OCI-LY3 (cell line): ENCODE results near the gene BRCA2.

Experiments
- H2AFZ ChIP-seq: fragments of 200-600, 300-600 bp; shearing (Covaris generic); 2 replicates; pipeline ENCODE4 v1.6.0; 2014; ENCODE audit warnings: antibody characterized with exemption, low read depth, low read length
- H3K27ac ChIP-seq: fragments of 200-600, 300-600 bp; sonication (generic); 2 replicates; pipeline ENCODE4 v1.5.1; 2014; ENCODE audit warnings: mild to moderate bottlenecking, low read length, moderate library complexity, mixed read lengths
- H3K27me3 ChIP-seq: fragments of 200-600, 300-600 bp; sonication (generic); 2 replicates; pipeline ENCODE4 v1.6.1; 2014; ENCODE audit warnings: low read depth, low read length, mixed read lengths
- H3K36me3 ChIP-seq: fragments of 200-600, 300-600 bp; sonication (generic); replicated peaks from 2 replicates; pipeline ENCODE3; 2014; ENCODE audit warnings: low read depth, low read length, mixed read lengths
- H3K4me1 ChIP-seq: fragments of 300-600, 200-600 bp; sonication (generic); 2 replicates; pipeline ENCODE4 v1.6.1; 2014; ENCODE audit warnings: low read length, mixed read lengths
- H3K4me2 ChIP-seq: fragments of 200-600, 300-600 bp; sonication (generic); 2 replicates; pipeline ENCODE4 v1.6.1; 2014; ENCODE audit warnings: low read length, mixed read lengths
- H3K4me3 ChIP-seq: fragments of 300-600, 200-600 bp; sonication (generic); 2 replicates; pipeline ENCODE4 v1.5.1; 2014; ENCODE audit warnings: antibody characterized with exemption, mild to moderate bottlenecking, low read length, moderate library complexity
- H3K79me2 ChIP-seq: fragments of 300-600, 200-600 bp; shearing (Covaris generic); 2 replicates; pipeline ENCODE4 v1.6.1; 2014; ENCODE audit warnings: mild to moderate bottlenecking, low read length, mixed read lengths
- H3K9ac ChIP-seq: fragments of 300-600, 200-600 bp; shearing (Covaris generic); 2 replicates; pipeline ENCODE4 v1.6.0; 2014; ENCODE audit warnings: mild to moderate bottlenecking, low read length, moderate library complexity
- H3K9me3 ChIP-seq: fragments of 200-600, 300-600 bp; shearing (Covaris generic); 2 replicates; pipeline ENCODE4 v1.6.1; 2014; ENCODE audit warnings: low read length, mixed read lengths; ENCODE audit not compliant: insufficient read depth
- H4K20me1 ChIP-seq: fragments of 200-600, 300-600 bp; sonication (generic); 2 replicates; pipeline ENCODE4 v1.6.1; 2016; ENCODE audit warnings: low read length, mixed read lengths; ENCODE audit not compliant: insufficient read depth
- EZH2phosphoT487 ChIP-seq: fragments of 200-600 bp; shearing (Covaris generic); IDR thresholded peaks from 2 replicates; pipeline ENCODE4 v1.6.1; 2018; ENCODE audit warnings: antibody characterized with exemption, mixed run types, low read depth
- TF ChIP-seq, protein P1 (sequence below): fragments of 200-600, 300-600 bp; sonication (generic); IDR thresholded peaks from 2 replicates; pipeline ENCODE4 v1.5.1; 2014; ENCODE audit warnings: antibody characterized with exemption, low read length, low read depth

BRCA2 gene

DNA sequence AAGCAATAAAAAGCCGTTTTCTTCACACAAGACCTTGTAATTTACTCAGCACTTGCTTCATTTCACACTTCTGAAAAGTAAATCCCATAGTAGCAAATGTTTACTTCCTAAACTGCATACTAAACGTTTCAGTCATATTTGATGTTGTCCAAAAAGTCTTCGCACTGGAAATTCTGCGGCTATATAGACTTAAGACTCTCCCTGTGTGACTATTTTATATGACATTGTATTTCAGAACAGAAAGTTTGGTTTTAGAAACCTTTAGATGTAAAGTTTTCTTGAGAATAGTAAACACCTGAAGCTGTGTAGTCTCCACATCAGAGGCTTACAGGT is 29.7 kb upstream of the BRCA2 start:
- Histone ChIP-seq H3K27ac (no peak overlapping the region), H3K4me2 (no peak overlapping the region), H3K27me3 (no peaks in the 10 kb centered on the region), H3K4me1 (no peaks in the 10 kb centered on the region), H3K4me3 (no peak overlapping the region), H4K20me1 (no peaks in the 10 kb centered on the region), H3K36me3 (no peaks in the 10 kb centered on the region), H3K9ac (no peak overlapping the region), H3K79me2 (no peaks in the 10 kb centered on the region), H2AFZ (no peak overlapping the region), H3K9me3 (no peaks in the 10 kb centered on the region)
- TF ChIP-seq, protein P1, sequence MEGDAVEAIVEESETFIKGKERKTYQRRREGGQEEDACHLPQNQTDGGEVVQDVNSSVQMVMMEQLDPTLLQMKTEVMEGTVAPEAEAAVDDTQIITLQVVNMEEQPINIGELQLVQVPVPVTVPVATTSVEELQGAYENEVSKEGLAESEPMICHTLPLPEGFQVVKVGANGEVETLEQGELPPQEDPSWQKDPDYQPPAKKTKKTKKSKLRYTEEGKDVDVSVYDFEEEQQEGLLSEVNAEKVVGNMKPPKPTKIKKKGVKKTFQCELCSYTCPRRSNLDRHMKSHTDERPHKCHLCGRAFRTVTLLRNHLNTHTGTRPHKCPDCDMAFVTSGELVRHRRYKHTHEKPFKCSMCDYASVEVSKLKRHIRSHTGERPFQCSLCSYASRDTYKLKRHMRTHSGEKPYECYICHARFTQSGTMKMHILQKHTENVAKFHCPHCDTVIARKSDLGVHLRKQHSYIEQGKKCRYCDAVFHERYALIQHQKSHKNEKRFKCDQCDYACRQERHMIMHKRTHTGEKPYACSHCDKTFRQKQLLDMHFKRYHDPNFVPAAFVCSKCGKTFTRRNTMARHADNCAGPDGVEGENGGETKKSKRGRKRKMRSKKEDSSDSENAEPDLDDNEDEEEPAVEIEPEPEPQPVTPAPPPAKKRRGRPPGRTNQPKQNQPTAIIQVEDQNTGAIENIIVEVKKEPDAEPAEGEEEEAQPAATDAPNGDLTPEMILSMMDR: no peak
- no peak for TF ChIP-seq EZH2phosphoT487

DNA sequence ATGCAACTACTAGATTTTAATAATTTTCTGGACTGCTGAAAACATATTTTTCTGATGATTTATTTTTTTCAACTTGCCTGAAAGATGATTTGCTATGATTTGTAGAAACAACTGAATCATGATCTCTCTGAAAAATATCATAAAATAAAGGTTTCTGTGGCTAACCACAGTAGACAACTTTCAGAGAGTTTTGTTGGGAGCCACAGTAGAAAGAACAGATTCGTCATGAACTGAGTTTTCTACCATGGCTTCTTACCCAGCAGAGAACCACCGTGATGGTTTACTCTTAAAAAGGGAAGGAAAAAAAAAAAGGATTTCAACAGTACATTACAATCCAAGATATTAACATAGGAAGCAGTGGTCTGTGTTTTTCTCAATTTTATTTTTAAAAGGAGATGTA is 18.1 kb upstream of the BRCA2 start:
- TF ChIP-seq, protein P1: no peak
- no peak for TF ChIP-seq EZH2phosphoT487
- H3K79me2 ChIP-seq: no peaks in the 10 kb centered on the region
- H3K9me3 ChIP-seq: no peaks in the 10 kb centered on the region

DNA sequence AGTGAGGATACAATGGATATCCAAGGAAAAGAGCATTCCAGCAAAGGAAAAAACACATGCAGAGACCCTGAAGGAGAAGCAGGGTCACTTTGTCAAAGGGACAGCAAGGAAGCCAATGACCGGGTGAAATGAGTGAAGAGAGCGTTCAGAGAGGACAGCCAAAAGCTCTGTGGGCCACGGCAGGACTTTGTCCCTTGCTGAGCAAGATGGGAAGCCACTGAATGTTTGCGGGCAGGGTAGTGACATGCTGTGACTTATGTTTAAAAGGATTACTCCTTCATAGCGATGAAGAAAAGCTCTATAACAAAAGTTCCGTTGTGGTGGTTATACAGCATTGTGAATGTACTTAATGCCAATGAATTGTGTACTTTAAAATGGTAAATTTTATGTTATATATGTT is 16.6 kb upstream of the BRCA2 start:
- Histone ChIP-seq H3K4me1 (no peaks in the 10 kb centered on the region), H3K9me3 (no peaks in the 10 kb centered on the region), H2AFZ (no peak overlapping the region), H3K9ac (no peak overlapping the region), H3K79me2 (no peaks in the 10 kb centered on the region), H4K20me1 (no peaks in the 10 kb centered on the region), H3K4me2 (no peak overlapping the region), H3K27ac (no peak overlapping the region), H3K27me3 (peaks cover 56% of the 10 kb centered on the region), H3K36me3 (no peaks in the 10 kb centered on the region), H3K4me3 (no peak overlapping the region)
- TF ChIP-seq, protein P1: no peak
- no peak for TF ChIP-seq EZH2phosphoT487

More for the DNA sequence above, 18.1 kb upstream of the BRCA2 start:
- no peaks in the 10 kb centered on the region for H3K4me1 ChIP-seq
- H3K36me3 ChIP-seq: no peaks in the 10 kb centered on the region
- H3K4me3 ChIP-seq: no peak overlapping the region
- no peaks in the 10 kb centered on the region for H4K20me1 ChIP-seq
- H2AFZ ChIP-seq: no peak overlapping the region
- H3K4me2 ChIP-seq: no peak overlapping the region
- no peak overlapping the region for H3K27ac ChIP-seq
- no peak overlapping the region for H3K9ac ChIP-seq
- H3K27me3 ChIP-seq: peaks cover 57% of the 10 kb centered on the region

DNA sequence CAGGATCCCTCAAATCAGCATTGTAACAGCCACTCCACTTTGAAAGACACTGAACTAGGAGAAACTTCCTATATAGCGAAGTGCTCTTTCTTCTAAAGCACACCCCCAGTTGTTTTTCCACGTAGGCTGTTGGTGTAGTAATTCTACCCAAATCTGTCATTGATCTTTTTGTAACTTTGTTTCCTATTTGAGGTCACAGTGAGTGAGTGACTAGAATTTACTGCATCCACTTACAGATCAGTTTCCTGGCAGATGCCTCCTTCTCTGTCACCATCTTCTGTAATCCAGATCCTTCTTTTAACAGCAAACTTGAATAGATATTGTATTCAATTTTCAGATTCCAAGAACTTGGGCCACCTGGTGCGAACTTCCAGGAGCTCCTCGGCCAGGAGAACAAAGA is 15.4 kb upstream of the BRCA2 start:
- H3K9me3 ChIP-seq: no peaks in the 10 kb centered on the region
- H3K4me2 ChIP-seq: no peak overlapping the region
- TF ChIP-seq, protein P1: no peak
- no peak for TF ChIP-seq EZH2phosphoT487
- no peak overlapping the region for H3K27ac ChIP-seq
- H3K36me3 ChIP-seq: no peaks in the 10 kb centered on the region
- H3K9ac ChIP-seq: no peak overlapping the region
- no peaks in the 10 kb centered on the region for H3K79me2 ChIP-seq
- no peaks in the 10 kb centered on the region for H3K4me1 ChIP-seq
- H2AFZ ChIP-seq: no peak overlapping the region
- no peaks in the 10 kb centered on the region for H4K20me1 ChIP-seq
- peaks cover 54% of the 10 kb centered on the region for H3K27me3 ChIP-seq
- no peak overlapping the region for H3K4me3 ChIP-seq
